ENCODE measurements around the gene BAZ1A. TPM values are rescaled to one million over a fixed set of nuclear protein-coding genes. Genes with fewer than 3 reads are reported as not detected.

The BAZ1A gene
- total RNA-seq, 2 experiments from 2014 or later: 68.7 to 68.9 TPM

DNA sequence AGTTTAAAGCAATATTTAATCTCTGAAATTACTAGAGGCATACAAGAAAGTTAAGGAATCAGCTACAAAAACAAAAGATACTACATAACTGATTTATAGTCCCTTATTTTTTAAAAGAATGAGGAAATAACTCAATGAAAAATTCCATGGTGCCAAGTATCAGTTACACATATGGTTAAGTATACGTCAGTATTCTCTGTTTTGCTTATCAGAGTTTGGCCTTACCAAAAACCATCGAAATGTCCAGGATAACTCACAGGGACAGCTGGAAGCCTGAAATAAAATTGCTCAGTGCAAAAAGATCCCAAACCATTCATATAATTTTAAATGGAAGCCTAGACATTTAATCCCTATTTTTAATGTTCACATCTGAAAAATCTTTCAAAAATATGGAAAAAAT, 164.4 kb downstream of the BAZ1A start:
- no peak for DNase-seq
- peaks cover 15% of the 10 kb centered on the region for H3K36me3 Mint-ChIP-seq
- no peaks in the 10 kb centered on the region for H3K9me3 Mint-ChIP-seq
- no peak overlapping the region for H3K27ac Mint-ChIP-seq
- H3K4me3 Mint-ChIP-seq: no peak overlapping the region
- no peaks in the 10 kb centered on the region for H3K27me3 Mint-ChIP-seq
- peaks cover 28% of the 10 kb centered on the region for H3K4me1 Mint-ChIP-seq

DNA sequence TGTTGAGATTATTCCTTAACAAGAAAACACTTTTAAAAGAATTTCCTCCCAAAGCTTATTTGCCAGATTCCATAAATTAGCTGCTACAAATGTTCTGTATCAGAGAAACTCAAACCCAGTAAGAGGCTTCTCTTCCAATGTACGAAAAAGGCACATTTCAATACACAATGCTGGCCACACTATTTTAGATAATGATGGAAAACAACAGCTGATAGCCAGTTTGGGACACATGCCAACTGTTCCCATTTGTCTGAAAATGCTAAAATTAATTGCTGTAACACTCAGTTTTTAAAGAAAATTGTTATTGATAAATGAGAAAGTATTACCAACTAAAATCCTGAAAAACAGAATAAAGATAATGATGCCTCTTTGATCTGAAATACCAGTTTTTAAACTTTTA, 165.2 kb downstream of the BAZ1A start:
- no peak for DNase-seq
- Mint-ChIP-seq H3K27ac (no peak overlapping the region), H3K4me3 (no peak overlapping the region), H3K27me3 (no peaks in the 10 kb centered on the region), H3K4me1 (peaks cover 22% of the 10 kb centered on the region), H3K36me3 (peaks cover 15% of the 10 kb centered on the region), H3K9me3 (no peaks in the 10 kb centered on the region)

DNA sequence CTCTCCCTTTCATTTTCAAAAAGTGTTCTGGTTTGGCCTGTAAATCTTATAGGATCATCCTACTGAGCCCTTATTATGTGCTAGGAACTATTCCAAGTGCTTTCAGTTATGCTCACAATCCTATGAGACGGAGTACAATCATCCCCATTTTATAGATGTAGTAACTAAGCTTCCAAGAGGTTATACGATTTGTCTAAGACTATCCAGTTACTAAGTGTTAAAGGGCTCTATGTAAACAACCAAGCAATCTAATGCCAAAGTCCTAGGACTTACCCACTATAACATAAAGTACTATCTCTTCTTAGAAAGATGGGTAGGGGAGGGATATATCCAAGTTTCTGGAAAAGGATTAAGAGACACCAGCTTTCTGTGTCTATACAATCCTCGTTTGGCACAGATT, 167.4 kb downstream of the BAZ1A start:
- no peaks in the 10 kb centered on the region for H3K9me3 Mint-ChIP-seq
- no peak overlapping the region for H3K4me3 Mint-ChIP-seq
- H3K27ac Mint-ChIP-seq: no peak overlapping the region
- no peaks in the 10 kb centered on the region for H3K27me3 Mint-ChIP-seq
- peaks cover 6% of the 10 kb centered on the region for H3K36me3 Mint-ChIP-seq
- peaks cover 10% of the 10 kb centered on the region for H3K4me1 Mint-ChIP-seq
- no peak for DNase-seq

Other genes with a start within 250 kb of the BAZ1A start
- 10 to 100 TPM; 62.0 to 65.4 TPM for gene SNX6, start 245.2 kb downstream of the BAZ1A start, total RNA-seq
- gene CFL2, start 160.8 kb downstream of the BAZ1A start, total RNA-seq: 1 to 10 TPM; 7.8 to 9.9 TPM
- 10 to 100 TPM; 74.4 to 75.3 TPM for gene SRP54, start 107.6 kb upstream of the BAZ1A start, total RNA-seq
- 10 to 100 TPM; 33.1 to 35.9 TPM for gene FAM177A1, start 170.9 kb upstream of the BAZ1A start, total RNA-seq
- gene PPP2R3C, start 246.6 kb upstream of the BAZ1A start, total RNA-seq: 10 to 100 TPM; 36.3 to 42.4 TPM
- 10 to 100 TPM; 33.6 to 38.0 TPM for gene PRORP, start 247.2 kb upstream of the BAZ1A start, total RNA-seq

All from activated naive CD8-positive, alpha-beta T cell treated with anti-CD3 and anti-CD28 coated beads for 36 hours (primary cell).